Measurements from ENCODE around the gene TOGARAM2.

DNA sequence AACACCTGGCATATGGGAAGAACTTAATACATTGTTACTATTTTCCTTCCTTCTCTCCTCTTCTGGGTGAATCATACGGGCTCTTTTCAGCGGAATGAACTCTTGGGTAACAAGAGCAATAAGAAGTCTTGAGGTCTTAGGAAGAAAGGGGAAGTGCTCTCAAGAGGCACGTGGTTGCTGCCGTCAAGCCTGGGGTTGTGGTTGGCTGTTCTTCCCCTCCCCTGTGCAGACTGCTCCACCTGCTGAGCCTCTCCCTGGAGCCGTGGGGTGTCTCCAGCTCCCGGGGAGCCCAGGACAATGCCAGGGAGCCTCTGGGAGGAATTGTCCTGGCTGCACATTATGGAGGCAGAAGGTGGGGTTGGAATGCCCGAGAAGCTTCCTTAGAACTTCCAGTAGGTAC, 19.4 kb downstream of the TOGARAM2 start:
- TF ChIP-seq GATA2 (IDR thresholded peaks at IDR 0.05; ENCODE audit: low read depth, low read length) = no peak
- TF ChIP-seq GATA3 (IDR thresholded peaks at IDR 0.05; ENCODE audit: low read depth, low read length) = no peak
